Forelimb muscle (tissue), 1 donor: ENCODE data around the gene CHIA. TPM values are rescaled to one million over a fixed set of nuclear protein-coding genes. Genes with fewer than 3 reads are reported as not detected.
A peak's percentile ranks its signal among the peaks of the same experiment; 100 is the strongest.
"Not testable (repeated sequence)": the region's sequence is repeated elsewhere in the genome, so short reads cannot be mapped to it uniquely, and the experiment has no call there.

Experiments
- DNase-seq: peaks from one replicate; pipeline ENCODE4 v3.0.0-alpha.2; 2013; ENCODE audit warnings: low read depth
- polyA plus RNA-seq: library from polyadenylated mRNA; unstranded; fragments of 120-200 nt; gene quantifications from one replicate; pipeline ENCODE4 v1.2.1, GENCODE V29; 2013; ENCODE audit not compliant: insufficient read length

The CHIA gene
- polyA plus RNA-seq, 1 donor, result not detected

DNA sequence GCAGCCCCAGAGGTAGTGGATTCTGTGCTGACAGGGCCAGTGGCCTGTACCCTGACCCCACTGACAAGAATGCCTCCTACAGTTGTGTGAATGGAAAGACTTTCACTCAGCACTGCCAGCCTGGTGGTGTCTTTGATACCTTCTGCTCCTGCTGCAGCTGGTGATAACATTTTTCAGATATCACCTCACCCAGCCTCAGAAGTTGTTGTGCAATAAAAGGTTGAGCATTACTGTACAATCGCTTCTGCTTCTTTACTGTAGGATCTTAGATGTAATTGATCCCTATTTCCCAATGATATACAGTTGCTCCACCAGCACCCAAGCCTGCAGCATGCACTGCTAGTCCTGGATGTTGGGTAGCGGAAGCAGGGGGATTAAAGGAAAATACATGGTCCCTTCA is 4.8 kb upstream of the CHIA start:
- no peak for DNase-seq

DNA sequence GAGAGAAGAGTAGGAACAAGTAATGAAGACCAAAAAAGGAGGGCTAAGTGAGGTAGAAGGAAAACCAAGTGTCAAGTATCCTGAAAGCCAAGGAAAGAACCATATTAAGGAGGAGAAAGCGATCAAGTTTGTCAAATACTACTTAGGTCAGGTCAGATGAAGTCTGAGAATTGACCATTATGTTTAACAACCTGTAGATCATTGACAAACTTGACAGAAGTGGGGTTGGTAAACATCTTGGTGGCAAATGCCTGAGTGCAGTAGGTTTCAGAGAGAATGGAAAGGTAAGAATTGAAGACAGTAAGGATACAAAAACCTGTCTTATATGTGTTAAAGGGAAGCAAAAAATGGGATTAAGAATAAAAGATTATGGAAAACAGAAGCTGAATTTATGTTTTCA is 3.7 kb upstream of the CHIA start:
- DNase-seq, result no peak

DNA sequence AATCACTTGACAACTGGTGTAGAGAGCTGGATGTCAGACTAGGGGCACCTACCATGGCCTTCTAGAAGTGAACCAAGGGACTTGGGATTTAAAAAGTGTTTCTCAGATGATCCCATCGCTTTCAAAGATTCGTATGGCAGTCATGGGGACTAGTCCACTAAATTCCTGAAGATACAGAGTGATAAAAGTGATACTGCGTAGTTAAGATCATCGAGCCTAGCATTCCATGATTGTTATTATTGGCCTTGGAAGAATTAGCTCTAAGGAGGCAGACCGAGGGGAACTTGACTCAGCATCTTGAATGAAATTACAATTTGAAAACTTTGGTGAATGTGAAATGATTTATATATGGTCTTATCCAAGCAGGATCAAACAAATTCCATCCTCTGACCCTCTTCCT is 1.3 kb upstream of the CHIA start:
- no peak for DNase-seq

DNA sequence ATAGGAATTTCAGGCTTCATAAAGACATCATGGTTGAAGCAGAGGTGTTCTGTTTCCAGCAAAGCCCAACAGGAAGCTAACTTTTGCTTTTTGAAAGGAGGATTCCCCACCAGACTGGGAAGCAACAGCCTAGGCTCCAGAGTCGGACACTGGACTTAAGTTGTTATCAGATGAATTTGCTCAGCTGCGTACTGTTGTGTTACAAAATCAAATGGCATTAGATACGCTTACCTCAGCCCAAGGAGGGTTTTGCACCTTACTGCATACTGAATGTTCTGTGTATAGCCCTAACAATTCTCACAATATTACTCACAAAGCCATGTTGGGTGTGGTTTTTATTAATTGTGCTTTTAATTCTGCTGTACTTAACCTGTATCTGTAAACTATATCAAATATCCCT is 547 bp upstream of the CHIA start:
- no peak for DNase-seq

DNA sequence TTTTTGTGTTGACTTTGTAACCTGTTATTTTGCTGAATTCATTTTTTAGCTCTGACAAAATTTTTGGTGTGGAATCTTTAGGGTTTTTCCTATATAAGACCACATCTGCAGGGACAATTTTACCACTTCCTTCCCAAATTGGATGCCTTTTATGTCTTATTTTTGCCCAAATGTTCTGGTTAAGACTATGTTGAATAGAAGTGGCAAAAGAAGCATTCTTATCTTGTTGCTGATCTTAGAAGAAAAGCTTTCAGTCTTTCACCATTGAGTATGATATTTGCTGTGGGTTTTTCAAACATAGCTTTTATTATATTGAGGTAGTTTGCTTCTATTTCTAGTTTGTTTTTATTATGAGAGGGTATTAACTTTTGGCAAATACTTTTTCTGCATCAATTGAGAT is 3.7 kb downstream of the CHIA start:
- DNase-seq, result no peak

DNA sequence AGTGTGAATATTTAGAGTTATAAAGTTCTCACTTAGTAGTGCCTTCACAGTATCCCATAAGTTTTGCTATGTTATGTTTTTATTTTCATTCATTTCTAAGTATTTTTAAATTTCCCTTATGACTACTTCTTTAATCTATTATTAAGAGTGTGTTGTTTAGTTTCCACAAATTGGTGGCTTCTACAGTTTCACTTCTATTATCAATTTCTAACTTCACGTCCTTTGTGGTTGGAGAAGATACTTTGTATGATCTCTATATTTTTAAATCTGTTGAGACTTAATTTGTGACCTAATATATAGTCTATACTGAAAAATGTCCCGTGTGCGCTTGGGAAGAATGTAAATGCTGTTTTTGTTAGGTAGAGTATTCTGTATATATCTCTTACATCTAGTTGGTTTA is 11.7 kb downstream of the CHIA start:
- no peak for DNase-seq

DNA sequence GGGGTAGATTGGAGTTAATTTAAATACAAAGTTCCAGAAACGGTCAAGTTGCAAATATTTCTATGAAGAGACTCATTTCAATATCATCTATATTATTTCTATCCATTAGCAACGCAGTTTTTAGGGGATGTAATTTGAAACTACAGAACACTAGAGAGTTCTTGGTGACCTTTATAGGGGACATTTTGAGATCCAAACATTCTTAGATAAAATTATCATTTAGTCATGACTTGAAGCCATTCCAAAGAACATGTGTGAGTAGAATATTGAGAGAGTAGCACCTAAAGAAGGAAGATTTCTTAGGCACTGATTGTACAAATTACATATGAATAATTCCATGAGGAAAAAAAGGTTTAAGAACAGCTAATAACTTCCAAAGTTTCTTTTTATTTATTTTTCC is 19.0 kb downstream of the CHIA start:
- no peak for DNase-seq

DNA sequence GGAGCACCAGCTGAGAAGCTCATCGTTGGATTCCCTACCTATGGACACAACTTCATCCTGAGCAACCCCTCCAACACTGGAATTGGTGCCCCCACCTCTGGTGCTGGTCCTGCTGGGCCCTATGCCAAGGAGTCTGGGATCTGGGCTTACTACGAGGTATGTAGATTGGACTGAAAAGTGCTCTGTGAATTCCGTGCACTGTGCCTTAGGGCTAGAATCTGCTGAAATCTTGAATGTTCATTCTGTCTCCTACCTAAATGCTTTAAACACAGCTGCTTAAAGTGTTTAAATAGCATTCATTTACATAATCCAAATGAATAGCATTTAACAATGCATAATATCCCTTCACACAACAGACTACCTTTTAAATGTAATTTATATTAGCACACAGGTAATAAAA is 27.9 kb downstream of the CHIA start:
- DNase-seq, result no peak

DNA sequence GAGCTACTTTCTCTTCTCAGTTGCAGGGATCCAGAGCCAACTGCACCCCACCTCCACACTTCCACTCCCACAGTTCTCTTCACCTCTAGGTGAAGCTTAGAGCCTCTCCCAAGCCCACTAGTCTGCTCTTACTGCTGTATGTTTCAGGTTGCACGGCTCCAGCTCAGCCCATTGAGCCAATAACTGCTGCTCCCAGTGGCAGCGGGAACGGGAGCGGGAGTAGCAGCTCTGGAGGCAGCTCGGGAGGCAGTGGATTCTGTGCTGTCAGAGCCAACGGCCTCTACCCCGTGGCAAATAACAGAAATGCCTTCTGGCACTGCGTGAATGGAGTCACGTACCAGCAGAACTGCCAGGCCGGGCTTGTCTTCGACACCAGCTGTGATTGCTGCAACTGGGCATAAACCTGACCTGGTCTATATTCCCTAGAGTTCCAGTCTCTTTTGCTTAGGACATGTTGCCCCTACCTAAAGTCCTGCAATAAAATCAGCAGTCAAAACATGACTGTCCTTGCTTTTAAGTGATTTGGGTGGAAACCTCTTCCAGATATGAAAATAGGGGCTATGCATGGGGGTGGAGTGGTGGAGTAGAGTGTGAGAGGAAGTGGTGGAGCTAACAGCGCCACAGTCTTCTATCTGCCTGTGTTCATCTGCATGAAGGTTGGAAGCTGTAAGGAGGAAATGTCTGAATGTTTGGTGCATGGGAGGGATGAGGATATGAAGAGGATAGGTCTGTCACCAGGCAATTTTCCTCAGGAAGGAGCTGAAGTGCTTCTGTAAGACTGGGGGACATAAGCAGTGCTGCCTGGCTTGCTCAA is 29.6 kb downstream of the CHIA start:
- DNase-seq, result no peak

DNA sequence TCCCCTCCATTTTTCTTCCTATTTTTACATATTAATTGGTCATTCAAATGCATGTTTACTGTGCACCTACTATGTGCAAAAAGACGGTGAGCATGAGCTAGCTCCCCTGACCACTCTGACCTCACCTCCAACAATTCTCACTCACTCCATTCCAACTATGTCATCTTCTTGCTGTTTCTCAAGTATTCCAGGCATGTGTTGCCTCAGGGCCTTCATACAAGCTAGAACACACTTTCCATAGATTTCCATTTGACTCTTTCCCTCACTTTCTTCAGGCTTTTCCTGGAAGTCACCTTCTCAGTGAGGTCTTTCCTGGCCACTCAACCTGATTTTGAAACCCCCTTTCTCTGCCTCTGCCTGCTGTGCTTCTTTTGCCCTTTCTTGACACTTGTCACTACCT is 32.6 kb downstream of the CHIA start:
- no peak for DNase-seq

DNA sequence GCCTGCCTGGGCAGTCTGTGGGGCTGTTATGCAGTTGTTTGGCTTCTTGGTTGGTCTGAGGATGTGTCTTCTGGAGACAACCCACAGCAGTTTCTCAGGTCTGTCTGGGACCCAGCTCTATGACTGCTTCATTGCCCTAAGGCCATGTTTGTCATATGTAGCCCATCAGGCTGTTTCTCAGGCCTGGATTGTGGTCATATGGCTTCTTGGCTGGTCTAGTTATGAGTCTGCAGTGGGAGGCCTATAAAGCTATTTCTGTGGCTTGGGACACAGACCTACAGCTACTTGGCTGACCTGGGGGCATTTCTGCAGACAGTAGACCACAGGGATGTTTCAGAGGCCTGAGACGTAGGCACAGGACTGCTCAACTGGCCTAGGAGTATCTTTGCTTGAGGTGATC is 41.5 kb downstream of the CHIA start:
- no peak for DNase-seq

DNA sequence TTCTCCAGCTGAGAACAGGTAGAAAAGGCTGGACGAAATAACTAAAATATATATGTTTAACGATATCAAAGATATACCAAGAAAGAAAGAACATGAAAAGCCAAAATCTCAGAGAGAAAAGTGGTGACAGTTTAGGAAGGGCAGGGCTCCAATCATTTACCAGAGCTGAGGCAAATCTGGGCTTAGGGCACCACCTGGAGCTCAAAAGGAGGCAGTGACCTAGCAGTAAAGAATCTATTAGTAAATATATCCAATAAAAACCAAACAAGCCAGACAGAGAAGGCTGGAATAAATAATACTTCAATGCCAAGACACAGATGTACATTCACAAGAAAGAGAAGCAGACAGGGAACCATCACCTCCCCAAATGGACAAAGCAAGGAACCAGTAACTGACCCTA is 43.5 kb downstream of the CHIA start:
- no peak for DNase-seq

DNA sequence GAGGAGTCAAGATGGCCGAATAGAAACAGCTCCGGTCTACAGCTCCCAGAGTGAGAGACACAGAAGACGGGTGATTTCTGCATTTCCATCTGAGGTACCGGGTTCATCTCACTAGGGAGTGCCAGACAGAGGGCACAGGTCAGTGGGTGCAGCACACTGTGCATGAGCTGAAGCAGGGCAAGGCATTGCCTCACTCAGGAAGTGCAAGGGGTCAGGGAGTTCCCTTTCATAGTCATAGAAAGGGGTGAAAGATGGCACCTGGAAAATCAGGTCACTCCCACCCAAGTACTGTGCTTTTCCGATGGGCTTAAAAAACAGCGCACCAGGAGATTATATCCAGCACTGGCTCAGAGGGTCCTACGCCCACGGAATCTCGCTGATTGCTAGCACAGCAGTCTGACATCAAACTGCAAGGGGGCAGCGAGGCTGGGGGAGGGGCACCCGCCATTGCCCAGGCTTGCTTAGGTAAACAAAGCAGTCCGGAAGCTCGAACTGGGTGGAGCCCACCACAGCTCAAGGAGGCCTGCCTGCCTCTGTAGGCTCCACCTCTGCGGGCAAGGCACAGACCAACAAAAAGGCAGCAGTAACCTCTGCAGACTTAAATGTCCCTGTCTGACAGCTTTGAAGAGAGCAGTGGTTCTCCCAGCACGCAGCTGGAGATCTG is 44.7 kb downstream of the CHIA start:
- not testable (repeated sequence) for DNase-seq

DNA sequence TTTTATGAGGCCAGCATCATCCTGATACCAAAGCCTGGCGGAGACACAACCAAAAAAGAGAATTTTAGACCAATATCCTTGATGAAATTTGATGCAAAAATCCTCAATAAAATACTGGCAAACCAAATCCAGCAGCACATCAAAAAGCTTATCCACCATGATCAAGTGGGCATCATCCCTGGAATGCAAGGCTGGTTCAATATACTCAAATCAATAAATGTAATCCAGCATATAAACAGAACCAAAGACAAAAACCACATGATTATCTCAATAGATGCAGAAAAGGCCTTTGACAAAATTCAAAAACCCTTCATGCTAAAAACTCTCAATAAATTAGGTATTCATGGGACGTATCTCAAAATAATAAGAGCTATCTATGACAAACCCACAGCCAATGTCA is 48.2 kb downstream of the CHIA start:
- not testable (repeated sequence) for DNase-seq

DNA sequence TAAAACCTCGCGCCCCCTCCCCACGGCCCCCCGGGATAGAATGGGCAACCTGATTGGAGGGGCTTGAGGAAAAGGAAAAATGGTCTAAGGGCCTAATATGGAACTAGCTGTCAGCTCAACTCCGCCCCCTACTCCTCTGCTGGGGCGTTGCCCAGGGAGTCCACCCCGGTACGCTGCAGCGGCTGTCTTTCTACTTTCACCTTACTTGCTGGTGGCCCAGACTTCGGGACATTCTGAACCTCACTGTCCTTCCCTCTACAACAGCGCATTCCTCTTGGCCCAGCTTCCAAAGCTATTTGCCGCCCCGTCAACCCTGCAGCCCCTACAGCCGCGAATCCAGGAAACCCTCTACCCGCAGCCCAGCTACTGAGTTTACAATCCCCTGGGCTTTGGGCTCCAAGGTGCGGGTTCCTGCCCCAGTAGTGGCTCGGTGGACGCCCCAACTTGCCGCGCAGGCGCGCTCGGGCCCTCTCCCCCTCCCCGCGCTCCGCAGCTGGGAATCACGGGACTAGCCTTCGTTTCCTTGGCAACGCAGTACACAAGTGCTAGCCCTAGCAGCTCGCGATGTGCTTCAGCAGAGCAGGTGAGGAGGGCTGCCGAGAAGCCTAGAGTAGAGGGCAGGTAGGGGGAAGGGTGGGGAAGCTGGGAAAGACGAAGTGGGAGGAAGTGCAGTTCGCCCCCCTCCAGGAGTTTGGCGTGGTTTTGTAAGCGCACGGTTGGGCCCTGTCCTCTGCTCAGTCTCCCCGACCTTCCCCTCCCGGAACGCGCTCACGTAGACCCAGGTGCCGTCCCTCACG is 55.6 kb downstream of the CHIA start:
- DNase-seq, result peak; percentile 78

DNA sequence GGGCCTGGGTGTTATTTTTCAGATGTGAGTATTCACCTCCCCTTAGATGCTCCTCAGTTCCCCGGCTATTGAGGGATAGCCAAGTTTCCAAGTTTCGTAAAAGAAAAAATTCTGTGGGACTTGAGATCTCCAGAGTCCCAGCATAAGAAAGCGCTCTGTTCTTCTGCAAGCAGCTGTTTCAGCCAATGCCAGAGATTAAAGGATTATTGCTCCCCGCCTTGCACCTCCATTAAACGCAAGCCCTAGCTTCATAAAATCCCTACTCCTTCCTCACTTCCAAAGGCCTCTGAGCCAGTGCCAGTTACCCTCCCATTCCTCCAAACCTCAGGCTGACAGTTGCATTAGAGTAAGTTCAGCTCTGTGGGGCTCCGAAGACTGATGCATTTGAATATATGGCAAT is 56.4 kb downstream of the CHIA start:
- DNase-seq, result no peak

DNA sequence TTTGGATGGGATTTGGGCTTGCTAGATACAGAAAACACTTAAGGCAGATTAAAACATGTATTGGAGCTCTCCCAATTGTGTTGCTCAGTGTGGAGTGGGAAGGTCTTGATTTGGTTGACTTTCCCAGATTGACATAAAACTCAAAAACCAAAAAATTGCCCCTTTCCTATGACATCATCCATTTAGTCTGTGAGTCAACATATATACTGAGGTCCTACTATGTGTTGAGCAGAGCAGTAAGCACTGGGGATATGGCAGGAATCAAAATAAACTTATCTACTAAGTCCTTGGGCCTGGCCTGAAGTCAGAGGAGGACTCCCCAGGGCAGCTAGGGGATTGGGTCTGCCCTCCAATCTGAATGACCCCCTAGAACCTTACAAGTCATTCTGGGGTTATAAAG is 61.0 kb downstream of the CHIA start:
- DNase-seq, result no peak

DNA sequence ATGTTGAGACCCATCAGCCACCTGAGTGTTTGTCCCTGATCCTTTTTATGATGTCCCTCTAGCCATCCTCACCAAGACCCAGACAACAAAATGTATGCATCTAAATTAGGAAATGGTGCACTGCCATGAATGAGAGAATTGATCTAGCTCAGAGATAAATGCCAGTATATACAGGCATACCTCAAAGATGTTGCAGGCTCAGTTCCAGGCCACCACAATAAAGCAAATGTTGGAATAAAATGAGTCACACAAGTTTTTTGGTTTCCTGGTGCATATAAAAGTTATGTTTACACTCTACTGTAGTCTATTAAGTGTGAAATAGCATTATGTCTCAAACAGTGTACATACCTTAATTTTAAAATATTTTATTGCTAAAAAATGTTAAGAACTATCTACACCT is 63.9 kb downstream of the CHIA start:
- no peak for DNase-seq

DNA sequence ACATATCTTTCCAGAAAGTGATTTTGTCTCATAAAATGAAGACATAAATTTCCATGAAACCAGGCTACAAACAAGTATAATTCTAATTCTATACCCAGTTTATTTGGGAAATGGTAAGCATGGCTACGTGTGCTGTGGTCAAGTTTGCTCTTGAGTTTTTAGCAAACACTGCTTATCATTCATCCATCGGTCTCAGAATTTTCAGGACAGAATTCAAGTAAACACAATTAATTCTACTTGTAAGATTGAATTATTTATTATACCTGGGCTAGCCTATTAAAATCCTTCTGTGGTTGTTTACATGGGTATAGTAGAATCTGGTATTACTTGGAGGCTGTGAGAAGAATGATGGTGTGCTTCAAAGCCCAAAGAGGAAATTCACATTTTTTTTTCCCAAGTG is 68.3 kb downstream of the CHIA start:
- DNase-seq, result no peak

DNA sequence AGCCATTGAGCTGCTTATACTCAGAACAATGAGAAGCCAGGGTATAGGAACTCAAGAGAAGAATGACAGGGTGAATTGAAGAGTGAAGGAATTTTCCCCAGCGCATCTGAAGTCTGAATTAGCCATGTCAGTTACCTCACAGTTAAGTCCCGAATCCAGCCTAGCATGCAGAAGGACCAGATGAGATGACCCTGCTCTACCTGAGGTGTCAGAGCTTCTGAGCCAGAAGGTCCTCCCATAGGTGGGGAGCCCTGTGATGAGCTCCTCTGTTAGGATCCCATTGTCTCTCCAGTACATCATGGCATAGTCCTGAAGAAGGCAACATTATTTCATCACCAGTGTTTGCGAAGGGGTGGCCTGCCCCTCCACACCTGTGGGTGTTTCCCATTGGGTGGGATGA is 68.7 kb downstream of the CHIA start:
- no peak for DNase-seq

DNA sequence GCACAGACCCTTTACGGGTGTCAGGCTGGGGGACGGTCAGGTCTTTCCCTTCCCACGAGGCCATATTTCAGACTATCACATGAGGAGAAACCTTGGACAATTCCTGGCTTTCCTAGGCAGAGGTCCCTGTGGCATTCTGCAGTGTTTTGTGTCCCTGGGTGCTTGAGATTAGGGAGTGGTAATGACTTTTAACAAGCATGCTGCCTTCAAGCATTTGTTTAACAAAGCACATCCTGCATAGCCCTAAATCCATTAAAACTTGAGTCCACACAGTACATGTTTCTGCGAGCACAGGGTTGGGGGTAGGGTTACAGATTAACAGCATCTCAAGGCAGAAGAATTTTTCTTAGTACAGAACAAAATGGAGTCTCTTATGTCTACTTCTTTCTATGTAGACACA is 69.6 kb downstream of the CHIA start:
- not testable (repeated sequence) for DNase-seq

DNA sequence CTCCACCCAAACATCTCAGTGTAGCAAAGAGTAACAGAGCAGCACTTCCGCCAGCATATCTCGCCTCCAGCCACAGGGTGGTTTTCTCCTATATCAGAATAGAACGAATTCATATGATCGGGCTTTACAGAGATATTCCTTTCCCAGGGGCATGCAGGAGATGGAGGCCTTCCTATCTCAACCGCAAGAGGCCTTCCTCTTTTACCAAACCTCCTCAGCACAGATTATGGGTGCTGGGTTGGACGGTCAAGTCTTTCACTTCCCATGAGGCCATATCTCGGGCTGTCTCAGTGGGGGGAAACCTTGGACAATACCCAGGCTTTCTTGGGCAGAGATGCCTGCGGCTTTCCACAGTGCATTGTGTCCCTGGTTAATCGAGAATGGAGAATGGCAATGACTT is 71.1 kb downstream of the CHIA start:
- DNase-seq, result no peak

DNA sequence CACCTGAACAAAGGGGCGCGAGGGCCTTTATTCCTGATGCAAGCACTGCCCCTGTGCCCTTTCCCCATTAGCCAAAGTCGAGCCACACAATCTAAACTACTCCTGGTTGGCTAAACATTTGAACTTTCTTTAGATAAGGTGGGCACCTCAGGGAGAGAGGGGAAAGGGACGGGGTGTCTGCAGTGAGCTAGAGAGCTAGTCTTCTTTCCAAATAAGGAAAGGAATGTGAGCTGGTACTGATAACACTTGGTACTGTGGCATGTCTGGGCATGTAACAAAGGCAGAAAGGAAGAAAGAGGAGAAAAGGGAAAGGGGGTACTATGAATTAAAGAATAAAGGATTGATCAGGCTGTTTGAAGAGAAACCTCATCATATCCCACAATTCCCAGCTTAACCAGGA is 74.0 kb downstream of the CHIA start:
- no peak for DNase-seq
